HG03039 (cell line): ENCODE results near the gene CERS6.
"Not testable (repeated sequence)": the region's sequence is repeated elsewhere in the genome, so short reads cannot be mapped to it uniquely, and the experiment has no call there.

Source experiments
- ATAC-seq: cut with Tn5 transposase; IDR thresholded peaks from one replicate; pipeline ENCODE4 v1.9.1; 2021; ENCODE audit warnings: mild to moderate bottlenecking, moderate library complexity; ENCODE audit not compliant: unreplicated experiment

CERS6 gene

GRCh38 chr2:168495524-168495923 lies 39.5 kb downstream of the CERS6 start:
- ATAC-seq = peak; percentile 80

- ATAC-seq = no peak
These were observed 40.8 kb downstream of the CERS6 start for GRCh38 chr2:168496906-168497305.

DNA sequence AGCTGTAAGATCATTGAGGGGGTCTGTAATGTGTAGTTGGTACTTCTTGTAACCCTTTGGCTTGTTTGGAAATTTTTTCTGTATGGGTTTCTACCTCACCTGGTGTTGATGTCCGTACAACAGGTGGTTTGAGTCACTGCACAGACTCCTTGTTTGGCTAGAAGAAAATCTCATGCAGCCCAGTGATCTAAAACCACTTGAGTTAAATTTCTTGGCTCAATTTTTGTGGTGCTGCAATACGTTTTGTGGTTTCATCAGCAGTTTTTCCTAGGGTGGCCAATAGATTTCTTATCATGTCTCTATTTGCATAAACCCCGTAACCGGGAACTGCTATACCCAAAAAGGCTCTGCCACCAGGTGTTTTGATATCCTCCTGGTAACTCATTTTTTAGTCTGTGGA lies 43.4 kb downstream of the CERS6 start:
- no peak for ATAC-seq

- ATAC-seq = no peak
These were observed 44.4 kb downstream of the CERS6 start for GRCh38 chr2:168500516-168500915.

DNA sequence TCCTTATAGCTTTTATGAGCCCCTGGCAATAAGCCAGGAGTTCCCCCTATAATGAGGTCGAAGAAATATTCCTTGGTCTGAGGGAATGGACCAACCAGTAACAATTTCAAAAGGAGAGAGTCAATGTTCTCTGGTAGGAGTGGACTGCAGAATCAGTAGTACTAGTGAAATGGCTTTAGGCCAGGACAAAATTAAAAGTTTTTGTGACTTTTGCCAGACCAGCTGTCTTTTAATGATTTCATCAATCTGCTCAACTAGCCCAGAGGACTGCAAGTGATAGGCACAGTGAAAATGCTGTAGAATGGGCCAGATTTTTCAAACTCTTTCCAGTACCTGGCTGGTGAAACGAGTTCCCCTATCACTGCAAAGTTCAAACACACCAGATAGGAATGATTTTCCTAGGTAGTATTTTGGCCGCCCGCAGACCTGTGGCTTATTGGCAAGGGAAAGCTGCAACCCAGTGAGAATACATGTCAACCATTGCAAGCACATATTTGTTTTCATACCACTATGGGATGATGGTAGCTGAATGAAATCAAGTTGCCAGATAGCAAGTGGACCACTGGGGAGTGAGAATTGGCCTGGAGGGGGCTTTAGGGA lies 45.5 kb downstream of the CERS6 start:
- no peak for ATAC-seq

GRCh38 chr2:168502852-168503251 lies 46.8 kb downstream of the CERS6 start:
- ATAC-seq = not testable (repeated sequence)

- no peak for ATAC-seq
These were observed 47.8 kb downstream of the CERS6 start for GRCh38 chr2:168503901-168504300.

DNA sequence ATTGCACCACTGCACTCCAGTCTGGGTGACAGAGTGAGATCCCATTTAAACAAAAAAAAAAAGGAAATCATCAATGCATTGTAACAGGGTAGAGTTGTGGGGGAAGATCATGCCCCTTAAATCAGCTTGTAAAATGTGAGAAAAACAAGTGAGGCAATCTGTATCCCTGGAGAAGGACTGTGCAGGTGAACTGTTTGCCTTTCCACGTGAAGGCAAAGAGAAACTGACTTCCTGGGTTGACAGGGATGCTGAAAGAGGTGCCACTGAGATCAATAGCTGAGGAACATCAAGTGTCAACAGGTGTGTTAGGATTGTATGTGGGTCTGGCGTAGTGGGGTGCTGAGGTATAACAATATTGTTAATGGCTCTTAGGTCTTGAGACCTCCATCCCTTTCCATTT lies 48.3 kb downstream of the CERS6 start:
- no peak for ATAC-seq

GRCh38 chr2:168510125-168510756 lies 54.2 kb downstream of the CERS6 start:
- no peak for ATAC-seq

DNA sequence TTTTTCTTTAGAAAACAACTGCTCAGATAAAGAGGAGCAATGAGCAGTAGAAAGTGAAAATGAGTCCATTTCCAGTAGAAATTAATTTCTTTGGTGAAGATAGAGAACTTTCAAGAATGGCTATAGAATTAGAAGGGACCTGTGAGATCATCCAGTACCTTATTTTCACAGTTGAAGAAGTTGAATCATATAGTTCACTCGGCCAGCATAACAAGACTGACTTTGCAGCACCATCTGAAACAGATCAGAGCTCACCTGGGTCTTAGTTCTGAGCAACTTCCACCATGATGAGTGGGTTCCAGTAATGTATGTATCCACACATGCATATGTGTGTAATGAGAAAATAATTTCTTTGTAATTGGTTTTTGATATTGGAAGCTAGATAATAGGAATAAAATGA lies 58.6 kb downstream of the CERS6 start:
- no peak for ATAC-seq

- no peak for ATAC-seq
These were observed 59.4 kb downstream of the CERS6 start for GRCh38 chr2:168515502-168515901.

GRCh38 chr2:168517816-168518215 lies 61.7 kb downstream of the CERS6 start:
- ATAC-seq = no peak

GRCh38 chr2:168518555-168519066 lies 62.5 kb downstream of the CERS6 start:
- no peak for ATAC-seq

DNA sequence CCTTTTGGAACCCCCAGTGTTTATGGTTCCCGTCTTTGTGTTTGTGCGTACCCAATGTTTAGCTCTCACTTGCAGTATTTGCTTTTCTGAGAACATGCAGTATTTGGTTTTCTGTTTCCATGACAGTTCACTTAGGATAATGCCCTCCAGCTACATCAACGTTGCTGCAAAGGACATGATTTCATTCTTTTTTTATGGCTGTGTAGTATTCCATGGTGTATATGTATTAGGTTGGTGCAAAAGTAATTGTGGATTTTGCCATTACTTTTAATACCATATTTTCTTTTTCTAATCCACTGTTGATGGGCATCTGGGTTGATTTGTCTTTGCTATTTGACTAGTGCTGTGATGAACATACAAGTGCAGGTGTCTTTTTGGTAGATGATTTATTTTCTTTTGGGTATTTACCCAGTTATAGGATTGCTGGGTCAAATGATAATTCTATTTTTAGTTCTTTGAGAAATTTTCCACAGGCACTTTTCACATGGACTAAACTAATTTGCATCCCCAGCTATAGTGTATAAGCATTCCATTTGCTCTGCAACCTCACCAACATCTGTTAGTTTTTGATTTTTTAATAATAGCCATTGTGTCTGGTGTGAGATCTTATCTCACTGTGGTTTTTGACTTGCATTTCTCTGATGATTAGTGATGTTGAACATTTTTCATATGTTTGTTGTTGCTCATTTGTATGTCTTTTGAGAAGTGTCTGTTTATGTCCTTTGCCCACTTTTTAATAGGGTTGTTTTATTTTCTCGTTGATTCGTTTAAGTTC lies 63.6 kb downstream of the CERS6 start:
- no peak for ATAC-seq

DNA sequence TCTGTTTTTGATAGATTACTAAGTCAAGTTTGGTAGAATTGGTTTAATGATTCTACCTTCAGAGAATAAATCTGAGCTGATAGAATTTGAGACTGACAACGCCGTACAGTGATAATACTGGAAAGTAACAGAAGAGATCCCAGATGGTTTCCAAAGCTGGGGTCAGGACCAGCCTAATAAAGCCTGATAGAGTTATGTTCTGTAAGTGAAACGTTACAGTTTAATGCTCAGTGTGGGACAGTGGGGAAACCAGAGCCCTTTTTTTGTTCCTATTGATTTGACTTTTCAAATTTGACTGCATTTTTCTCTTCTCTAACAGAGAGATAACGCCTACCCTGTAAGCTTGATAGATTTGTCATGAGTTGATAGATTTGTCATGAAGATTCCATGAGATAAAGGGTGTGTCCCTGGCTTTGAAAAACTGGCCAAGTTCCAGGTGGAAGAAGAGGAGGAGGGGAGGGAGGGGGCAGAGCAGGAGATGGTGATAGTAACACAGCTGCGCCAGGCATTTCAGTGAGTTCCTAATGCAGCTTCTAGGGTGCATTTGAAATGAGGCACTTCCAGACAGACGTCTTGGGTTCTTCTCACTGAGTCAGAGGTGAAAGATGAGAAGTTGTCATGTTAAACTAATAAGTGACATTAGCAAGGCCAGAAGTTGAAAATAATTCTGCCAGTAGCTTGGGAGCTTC lies 65.1 kb downstream of the CERS6 start:
- ATAC-seq = no peak

- no peak for ATAC-seq
These were observed 66.4 kb downstream of the CERS6 start for GRCh38 chr2:168522446-168522845.

GRCh38 chr2:168524005-168524404 lies 67.9 kb downstream of the CERS6 start:
- ATAC-seq = no peak

GRCh38 chr2:168525020-168525419 lies 68.9 kb downstream of the CERS6 start:
- no peak for ATAC-seq

DNA sequence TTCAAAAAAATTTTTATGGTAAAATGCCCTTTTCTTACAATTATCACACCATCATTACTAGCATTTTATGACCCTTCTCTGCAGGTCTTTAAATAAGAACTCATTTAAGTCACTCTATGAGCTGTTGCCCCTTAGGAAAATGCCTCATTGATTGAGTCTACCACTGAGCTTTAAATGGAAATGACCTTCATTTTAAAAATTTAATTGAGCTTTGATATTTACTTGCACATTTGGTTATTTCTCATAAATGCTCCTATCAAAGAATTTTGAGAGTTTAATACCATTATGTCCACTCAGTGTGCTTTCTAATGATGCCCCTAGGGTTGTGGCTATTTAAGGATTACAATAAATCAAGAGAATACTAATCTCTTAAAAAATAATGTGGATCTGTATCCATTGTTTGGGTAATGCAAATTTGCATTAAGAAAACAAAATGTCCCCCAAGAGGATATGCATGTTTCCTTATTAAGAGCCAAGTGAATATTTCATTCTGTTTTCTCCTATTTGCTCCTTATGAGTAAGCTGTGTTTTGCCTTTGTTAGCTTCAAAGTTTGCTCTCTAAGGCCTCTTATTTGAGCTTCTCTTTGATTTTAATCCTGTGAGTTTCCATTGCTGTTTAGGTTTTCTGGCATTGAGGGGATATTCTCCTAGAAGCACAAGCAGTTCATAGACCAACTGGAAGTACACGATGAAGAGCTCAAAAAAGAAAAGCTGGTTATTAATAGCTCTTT lies 69.8 kb downstream of the CERS6 start:
- ATAC-seq = no peak

- no peak for ATAC-seq
These were observed 70.6 kb downstream of the CERS6 start for GRCh38 chr2:168526641-168527040.

DNA sequence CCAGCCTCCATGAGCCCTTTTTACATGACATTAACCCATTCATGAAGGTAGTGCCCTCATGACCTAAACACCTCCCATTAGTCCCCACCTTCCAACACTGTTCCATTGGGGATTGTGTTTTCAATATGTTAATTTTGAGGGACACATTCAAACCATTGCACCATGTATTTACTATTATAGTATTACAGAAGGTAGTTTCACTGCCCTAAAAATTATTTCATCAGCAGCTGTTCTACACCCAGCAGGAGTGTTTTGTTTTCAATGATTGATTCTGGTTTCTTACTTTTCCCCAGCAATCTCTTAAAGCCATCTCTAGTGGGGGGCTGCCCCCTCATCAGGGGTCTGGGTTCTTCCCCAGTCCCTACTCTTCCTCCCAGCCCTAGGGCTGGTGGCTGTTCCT lies 71.9 kb downstream of the CERS6 start:
- ATAC-seq = no peak
